HG03565 (cell line): ENCODE data around the gene MYRFL.

ENCODE experiments used
- ATAC-seq: cut with Tn5 transposase; IDR thresholded peaks from one replicate; pipeline ENCODE4 v1.9.1; 2021; ENCODE audit warnings: mild to moderate bottlenecking, moderate library complexity; ENCODE audit not compliant: unreplicated experiment

Gene MYRFL

GRCh38 chr12:69929531-69929930 is 104.5 kb downstream of the MYRFL start:
- ATAC-seq = no peak

GRCh38 chr12:69931569-69931968 is 106.5 kb downstream of the MYRFL start:
- no peak for ATAC-seq

- no peak for ATAC-seq
These were observed 107.1 kb downstream of the MYRFL start for GRCh38 chr12:69932154-69932553.

GRCh38 chr12:69932676-69933552 is 107.9 kb downstream of the MYRFL start:
- ATAC-seq = peak; percentile 70

- ATAC-seq = no peak
These were observed 109.0 kb downstream of the MYRFL start for GRCh38 chr12:69934011-69934410.

DNA sequence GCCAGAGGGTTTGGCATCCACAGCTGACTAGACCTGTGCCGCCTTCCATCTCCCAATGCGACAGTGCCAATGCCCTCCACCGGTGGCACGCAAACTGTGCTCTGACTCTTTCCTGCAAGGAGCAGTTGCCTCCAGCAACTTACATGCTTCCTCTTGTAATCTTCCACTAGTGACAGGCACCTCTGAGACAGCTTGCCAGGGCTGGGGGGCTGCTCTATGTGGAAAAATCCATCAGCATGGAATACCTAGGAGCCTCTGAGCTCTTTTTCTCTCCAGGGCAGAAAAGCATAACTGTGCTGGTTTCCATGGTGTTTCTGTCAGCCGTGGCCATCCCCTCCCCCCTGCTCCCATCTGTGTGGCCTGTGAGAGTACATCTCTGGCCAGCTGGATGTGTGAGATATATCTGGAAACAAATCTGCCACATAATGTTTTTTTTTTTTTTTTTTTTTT is 110.6 kb downstream of the MYRFL start:
- no peak for ATAC-seq

DNA sequence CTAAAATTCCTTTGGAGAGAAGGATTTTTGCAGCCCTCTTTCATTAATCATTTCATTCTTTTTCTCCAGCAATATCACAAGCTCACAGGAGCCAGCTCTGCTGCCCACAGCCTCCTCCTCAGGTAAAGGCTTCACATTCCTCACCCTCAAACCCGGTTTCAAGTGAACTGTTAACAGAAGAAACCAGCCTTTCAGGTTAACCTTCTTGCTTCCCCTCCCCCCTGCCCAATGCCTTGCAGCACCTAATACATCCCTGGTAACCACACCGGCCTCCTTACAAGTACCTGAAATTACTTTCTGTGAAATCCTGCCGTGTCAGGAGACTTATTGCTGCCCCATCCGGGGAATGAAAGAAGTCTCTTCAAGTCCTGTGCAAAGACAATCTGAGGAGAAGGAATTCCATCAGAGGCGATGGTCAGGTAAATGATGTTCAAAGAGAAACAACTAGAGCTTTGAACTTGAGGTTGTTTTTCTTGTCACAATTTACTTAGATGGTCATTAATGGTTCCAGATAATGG is 111.2 kb downstream of the MYRFL start:
- no peak for ATAC-seq

GRCh38 chr12:69936766-69937165 is 111.7 kb downstream of the MYRFL start:
- no peak for ATAC-seq

DNA sequence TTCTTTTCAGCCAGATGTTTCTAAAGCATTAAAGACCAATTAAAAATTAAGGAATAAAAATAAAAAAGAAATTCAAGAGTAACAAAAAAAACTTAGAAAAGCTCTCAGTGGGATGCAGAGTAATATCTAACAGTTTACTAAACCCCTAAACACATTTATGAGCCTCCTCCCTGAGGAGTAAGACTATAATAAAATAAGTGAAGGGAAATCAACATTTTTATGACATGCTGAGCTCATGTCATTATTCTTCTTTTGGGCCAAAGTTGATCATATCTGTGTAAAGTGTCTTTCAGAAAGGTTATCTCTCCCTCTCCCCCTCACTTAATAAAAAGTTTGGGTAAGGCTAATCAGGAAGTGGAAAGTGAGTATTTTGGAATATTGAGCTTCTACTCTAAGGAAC is 122.1 kb downstream of the MYRFL start:
- no peak for ATAC-seq

GRCh38 chr12:69947897-69948296 is 122.9 kb downstream of the MYRFL start:
- no peak for ATAC-seq

GRCh38 chr12:69948851-69949250 is 123.8 kb downstream of the MYRFL start:
- ATAC-seq = no peak

GRCh38 chr12:69949311-69950002 is 124.4 kb downstream of the MYRFL start:
- ATAC-seq = no peak

- ATAC-seq = no peak
These were observed 126.1 kb downstream of the MYRFL start for GRCh38 chr12:69951108-69951507.

GRCh38 chr12:69952890-69953289 is 127.9 kb downstream of the MYRFL start:
- no peak for ATAC-seq

GRCh38 chr12:69961246-69961645 is 136.2 kb downstream of the MYRFL start:
- no peak for ATAC-seq

DNA sequence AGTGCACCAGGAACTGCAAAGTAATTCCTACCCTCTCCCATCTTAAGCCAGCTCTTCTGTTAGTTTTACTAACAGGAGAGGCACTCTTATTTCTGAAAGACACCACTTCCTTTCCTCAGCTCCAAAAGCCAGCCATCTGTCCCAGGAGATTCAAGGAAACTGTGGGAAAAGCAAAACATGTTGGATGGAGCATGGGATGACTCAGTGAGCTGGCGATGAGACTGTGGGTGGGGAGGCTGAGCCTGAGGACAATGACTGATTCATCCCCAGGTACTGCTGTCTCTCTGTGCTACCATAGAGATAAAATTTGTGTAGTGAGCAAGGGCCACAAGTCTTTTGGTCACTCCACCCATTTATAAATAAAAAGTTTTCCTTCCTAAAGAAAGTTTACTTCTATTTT is 141.4 kb downstream of the MYRFL start:
- no peak for ATAC-seq

DNA sequence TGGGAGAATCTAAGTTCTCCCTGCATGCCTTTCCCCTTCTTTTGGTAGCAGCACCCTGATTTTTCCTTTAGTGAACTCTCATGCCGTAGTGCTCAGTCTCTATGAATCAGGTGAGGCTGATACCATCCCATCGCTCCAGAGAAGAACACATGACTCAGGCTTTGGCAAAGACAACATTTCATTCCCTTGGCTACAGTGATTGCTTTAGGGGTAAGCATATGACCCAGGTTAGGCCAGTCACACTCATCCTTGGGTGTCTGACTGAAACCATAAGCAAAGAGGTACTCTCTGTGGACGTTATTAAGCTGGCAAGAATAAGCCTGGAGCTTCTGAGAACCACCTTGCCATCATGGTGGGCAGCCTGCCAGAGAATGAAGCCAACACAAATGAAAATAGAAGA is 141.8 kb downstream of the MYRFL start:
- no peak for ATAC-seq

DNA sequence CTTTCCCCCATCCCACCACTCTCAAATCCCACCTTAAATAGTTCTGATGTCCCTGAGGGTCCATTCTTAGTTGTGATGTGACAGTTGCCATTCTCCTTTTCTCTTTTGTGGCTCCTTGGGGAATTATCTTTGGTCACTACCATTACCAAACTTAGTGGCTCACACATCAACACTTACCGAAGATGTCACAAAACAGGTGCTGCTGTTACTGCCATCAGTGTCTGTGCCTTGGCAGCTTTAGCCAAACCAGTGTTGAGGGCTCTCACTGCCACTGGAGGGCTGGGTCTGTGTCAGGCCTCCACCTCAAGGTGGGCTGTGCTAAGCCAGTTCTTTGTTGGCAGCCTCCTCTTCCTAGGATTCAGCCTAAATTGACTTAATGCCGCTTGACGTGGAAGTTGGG is 144.0 kb downstream of the MYRFL start:
- ATAC-seq = no peak

DNA sequence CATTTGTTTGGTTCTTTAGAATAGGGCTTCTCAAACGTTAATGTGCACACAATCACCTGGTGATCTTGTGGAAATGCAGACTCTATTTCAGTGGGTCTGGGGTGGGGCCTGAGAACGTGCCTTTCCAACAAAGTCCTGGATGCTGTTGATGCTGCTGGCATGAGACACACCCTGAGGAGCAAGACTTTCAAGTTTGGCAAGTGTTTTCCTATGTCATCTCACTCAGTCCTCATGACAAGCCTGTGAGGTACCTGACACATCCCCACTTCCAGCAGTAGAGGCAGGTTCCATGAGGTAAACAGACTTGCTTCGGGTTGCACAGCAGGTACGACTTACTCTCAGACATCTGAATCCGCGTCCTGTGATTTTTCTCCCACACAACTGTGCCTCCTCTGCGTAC is 147.1 kb downstream of the MYRFL start:
- ATAC-seq = no peak

DNA sequence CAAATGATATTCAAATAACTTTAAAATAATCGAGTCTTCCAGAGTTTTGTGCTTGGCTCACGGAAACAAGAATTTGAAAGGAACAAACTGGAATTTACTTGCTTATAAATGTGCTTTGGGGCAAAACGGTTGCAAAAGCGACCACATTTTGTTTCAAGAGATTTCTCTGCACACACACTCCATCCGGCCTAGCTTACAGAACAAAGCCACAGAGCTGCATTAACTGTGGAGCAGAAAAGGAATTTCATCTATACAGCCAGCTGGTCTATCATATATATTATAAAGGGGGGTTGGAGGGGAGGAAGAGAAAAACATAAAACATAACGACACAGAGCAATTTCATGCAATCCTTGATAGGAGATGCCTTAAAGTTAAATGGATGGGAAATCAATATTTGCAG is 153.0 kb downstream of the MYRFL start:
- no peak for ATAC-seq

DNA sequence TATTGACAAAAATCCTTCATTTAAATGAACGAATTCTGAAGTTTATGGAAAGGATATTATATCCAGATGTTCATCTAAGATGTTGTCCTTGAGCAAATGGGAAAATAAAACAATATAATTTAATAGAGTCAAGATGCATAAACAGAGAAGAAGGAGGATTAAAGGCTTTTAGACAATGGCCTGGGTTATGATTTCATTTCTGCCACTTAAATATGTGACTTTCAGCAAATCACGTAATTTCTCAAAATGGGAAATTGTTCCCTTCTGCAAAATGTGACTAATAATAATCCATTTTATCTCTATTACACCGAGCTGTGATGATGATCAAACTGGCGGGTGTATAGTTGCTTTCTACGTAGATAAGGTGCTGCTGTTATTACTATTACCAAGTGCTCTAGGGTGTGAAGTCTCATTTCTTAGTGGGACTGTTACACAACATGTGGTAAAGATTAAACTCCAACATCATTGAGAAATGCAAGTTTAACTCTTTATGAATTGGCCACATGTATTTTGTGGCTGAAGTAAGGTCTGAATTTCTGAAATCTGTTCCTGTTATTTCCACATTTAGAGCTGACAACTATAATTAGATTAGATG is 157.0 kb downstream of the MYRFL start:
- ATAC-seq = no peak

GRCh38 chr12:69984241-69984640 is 159.2 kb downstream of the MYRFL start:
- no peak for ATAC-seq
